ENCODE results near the gene OR8K1.

DNA sequence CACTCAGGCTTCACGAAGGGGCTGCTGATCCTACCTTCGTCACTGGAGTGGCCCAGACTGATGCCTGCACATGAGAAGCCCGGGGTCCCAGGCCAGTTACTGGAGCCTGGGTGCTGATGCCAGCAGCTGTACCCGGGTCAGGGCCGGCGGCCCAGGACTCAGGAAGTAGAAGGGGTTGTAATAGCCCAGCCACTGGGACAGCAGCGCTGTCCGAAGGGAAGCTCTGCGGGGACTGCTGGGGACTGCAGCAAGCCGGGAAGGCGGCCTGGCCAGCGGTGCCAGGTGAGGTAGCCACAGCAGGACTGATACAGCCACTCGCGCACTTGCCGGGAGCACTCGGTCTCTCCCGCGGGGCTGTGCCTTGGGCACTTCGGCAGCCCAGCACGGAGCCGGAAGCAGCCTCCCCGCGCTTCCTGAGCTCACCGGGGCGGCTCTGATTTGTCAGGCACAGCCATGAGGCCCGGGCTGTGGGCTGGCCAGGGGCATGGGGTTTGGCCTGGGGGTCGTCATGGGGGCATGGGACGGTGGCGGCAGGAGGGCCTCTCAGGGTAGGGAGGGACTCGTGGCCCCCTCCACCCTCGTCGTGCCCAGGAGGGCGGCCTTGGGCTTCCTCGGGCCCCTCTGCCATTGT is 13.9 kb upstream of the OR8K1 start:
- TF ChIP-seq, protein P1, sequence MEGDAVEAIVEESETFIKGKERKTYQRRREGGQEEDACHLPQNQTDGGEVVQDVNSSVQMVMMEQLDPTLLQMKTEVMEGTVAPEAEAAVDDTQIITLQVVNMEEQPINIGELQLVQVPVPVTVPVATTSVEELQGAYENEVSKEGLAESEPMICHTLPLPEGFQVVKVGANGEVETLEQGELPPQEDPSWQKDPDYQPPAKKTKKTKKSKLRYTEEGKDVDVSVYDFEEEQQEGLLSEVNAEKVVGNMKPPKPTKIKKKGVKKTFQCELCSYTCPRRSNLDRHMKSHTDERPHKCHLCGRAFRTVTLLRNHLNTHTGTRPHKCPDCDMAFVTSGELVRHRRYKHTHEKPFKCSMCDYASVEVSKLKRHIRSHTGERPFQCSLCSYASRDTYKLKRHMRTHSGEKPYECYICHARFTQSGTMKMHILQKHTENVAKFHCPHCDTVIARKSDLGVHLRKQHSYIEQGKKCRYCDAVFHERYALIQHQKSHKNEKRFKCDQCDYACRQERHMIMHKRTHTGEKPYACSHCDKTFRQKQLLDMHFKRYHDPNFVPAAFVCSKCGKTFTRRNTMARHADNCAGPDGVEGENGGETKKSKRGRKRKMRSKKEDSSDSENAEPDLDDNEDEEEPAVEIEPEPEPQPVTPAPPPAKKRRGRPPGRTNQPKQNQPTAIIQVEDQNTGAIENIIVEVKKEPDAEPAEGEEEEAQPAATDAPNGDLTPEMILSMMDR (IDR thresholded peaks at IDR 0.05) = no peak
- no peak for TF ChIP-seq POLR2A (IDR thresholded peaks at IDR 0.05)
